Renal cortex interstitium (tissue), 11 donors: ENCODE results near the gene C9. TPM values are rescaled to one million over a fixed set of nuclear protein-coding genes. Genes with fewer than 3 reads are reported as not detected.
"Not testable (repeated sequence)": the region's sequence is repeated elsewhere in the genome, so short reads cannot be mapped to it uniquely, and the experiment has no call there.

Experiments used
- DNase-seq, 11 donors: peaks; one replicate each; pipeline ENCODE4 v3.0.0-alpha.2; 2013; ENCODE audit warnings: low read depth in 9 of 11, low spot score in 4 of 11; ENCODE audit errors: extremely low read depth in 1 of 11
- polyA plus RNA-seq, 3 donors: library from polyadenylated mRNA; unstranded; fragments of 120-200 nt; gene quantifications; one replicate each; pipeline ENCODE4 v1.2.1, GENCODE V29; 2013; ENCODE audit not compliant: insufficient read length in 3 of 3

The C9 gene
- polyA plus RNA-seq, 3 donors = 0.23 to 0.32 (median 0.27) TPM

GRCh38 chr5:39341896-39342295, 22.4 kb downstream of the C9 start:
- no peak for DNase-seq

DNA sequence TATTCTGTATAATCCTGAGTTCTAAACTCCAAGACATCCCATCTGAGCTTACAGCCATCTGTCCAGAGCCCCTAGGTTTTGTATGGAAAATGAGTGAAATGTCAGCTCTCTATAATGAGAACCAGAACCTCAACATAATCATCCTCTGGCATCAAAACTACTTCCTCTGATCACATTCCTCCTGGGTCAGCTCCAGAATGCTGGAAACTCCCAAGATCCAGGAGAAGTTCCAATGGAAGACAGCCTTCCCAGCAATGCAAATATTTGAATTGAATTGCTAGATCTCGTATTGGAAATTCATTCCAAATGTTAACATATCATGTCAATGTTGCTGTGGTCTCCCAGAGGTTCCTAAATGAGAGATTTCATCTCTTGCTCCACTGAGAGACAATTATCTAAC, 23.8 kb downstream of the C9 start:
- DNase-seq = no peak

DNA sequence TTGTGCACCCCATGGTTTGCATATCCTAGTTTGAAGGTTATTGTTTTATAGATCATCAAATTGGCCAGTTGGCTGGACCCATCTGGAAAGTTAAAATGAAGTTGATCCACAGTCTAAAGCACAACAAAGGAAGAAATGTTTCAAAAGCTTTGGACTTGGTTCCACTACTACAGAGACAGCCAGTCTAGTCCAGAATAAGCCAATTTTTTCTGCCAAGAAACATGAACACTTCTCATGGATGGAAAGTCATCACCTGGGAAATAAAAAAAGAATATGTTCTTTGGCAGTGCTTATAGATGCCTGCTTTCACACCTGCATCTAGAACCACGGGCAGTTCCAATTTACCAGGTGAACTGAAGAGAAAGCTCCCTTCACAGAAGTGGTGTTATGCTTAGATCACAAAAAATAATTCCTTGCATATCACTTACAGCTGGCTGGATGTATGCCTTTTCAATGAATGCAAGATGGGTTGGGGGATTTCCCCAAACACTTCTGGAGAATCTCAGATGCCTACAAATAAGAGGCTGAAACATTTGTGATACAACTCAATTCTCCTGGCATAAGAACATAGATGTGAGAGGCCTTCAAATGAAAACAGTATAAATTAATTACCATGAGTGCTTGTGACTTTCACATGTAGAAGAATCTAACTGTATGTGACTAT, 26.9 kb downstream of the C9 start:
- no peak for DNase-seq

DNA sequence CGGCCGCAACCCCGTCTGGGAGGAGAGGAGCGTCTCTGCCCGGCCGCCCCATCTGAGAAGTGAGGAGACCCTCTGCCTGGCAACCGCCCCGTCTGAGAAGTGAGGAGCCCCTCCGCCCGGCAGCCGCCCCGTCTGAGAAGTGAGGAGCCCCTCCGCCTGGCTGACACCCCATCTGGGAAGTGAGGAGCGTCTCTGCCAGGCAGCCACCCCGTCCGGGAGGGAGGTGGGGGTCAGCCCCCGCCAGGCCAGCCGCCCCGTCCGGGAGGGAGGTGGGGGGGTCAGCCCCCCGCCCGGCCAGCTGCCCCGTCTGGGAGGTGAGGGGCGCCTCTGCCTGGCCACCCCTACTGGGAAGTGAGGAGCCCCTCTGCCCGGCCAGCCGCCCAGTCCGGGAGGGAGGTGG, 30.0 kb downstream of the C9 start:
- not testable (repeated sequence) for DNase-seq

- DNase-seq = no peak
Observed at GRCh38 chr5:39333104-39333503, 31.2 kb downstream of the C9 start.

GRCh38 chr5:39331861-39332381, 32.4 kb downstream of the C9 start:
- DNase-seq = no peak

DNA sequence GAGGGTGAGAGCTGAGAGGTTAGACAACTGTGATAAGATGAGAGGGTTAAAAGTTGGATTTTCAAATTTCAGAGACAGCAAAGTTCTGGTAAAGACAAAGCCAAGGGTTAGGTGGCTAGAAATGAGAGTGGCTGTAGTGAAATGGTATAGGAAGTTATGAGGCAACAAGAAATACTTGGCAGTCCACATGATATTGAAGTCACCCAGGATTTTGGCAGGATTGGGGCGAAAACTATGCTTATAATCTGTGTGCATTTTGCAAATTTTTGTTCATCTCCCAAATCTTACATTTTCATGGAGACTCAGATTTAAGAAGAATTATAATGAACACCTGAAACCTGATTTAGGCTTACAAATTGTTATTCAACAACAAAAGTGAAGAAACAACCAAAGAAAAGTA, 35.6 kb downstream of the C9 start:
- no peak for DNase-seq

DNA sequence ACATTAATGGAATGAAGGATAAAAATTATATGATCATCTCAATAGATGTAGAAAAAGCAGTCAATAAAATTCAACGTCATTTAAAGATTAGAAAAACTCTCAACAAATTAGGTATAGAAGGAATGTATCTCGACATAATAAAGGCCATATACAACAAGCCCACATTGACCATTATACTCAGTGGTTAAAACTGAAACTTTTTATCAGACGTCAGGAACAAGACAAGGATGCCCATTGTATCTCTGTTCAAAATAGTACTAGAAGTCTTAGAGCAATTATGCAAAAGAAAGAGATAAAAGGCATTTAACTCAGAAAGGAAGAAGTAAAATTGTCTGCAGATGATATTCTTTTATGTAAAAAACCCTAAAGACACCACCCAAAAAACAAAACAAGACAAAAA, 40.8 kb downstream of the C9 start:
- DNase-seq = no peak

- DNase-seq = no peak
Observed at GRCh38 chr5:39319395-39319794, 44.9 kb downstream of the C9 start.

DNA sequence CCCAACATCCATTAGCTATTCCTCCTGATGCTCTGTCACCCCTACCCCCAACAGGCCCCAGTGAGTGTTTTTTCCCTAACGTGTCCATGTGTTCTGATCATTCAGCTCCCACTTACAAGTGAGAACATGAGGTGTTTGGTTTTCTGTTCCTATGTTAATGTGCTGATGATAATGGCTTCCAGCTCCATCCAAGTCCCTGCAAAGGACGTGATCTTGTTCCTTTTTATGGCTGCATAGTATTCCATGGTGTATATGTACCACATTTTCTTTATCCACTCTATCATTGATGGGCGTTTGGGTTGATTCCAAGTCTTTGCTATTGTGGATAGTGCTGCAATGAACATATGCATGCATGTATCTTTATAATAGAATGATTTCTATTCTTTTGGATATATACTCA, 47.8 kb downstream of the C9 start:
- DNase-seq = not testable (repeated sequence)

DNA sequence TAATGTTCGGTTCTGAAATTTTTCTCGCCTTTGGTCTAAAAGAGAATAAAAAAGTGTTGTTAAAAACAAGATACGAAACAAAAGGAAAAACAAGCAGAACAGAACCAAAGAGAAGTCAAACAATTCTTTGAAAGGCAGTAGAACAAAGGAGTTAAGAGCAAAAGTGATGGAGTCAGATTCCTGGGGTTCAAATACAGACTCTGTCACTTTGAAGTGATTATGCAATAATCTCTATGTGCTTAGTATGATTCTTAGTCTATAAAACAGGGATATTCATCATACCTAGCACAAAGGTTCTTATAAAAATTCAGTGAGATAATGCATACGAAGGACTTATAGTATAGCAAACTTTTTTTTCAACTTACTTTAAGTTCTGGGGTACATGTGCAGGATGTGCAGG, 48.3 kb downstream of the C9 start:
- no peak for DNase-seq

DNA sequence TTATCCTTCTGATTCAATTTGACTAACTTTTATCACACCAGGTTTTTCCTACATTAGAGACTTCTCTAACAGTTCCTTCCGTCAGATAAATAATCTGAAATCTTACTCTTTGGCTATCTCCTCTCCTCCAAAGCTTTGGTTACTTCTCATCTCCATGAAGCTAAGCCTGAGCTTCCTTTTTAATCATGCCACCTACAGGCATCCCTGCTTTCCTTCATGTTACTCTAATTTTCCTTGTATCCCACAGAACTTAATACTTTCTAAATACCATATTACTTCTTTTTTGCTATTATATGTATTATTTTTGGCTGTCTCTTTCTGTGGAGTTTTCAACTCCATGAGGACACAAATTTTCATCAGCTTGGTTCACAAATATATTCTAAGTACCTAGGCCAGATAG, 49.7 kb downstream of the C9 start:
- DNase-seq = no peak

DNA sequence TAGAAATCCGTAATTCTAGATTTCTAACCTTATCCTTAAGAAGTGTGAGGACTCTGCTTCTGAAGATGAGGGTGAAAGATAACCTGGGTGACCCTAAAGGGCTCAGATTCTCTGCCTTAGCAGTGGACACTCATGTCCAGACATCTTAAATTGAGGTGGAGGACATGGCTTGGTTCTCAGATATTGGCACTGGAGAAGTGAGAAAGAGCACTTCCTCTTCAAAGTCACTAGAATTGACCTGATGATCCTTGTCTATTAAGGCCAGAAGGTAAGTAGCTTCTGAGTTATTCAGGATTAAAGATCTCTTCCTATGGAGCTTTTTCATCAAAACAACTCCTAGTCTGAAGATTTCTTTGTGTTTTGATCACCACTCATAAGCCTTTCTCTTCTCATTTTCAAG, 54.8 kb downstream of the C9 start:
- no peak for DNase-seq

DNA sequence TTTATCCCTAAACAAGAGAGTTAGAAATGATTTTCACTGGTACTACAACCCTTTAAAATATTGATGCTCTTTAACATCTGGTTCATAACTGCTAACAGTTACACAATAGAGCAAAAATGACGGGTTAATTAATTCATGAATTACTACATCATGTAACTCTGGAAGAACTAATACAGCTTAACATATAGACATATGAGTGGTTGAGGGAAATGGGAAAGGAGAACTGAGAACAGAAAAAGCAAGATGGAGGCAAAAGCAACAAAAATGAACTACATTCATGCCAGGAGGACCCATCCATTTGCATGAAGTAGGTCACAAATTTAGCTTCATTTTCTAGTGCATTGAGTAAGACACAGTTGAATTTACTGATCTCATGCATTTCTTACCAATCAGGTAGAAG, 61.8 kb downstream of the C9 start:
- DNase-seq = no peak

- no peak for DNase-seq
Observed at GRCh38 chr5:39301406-39301805, 62.9 kb downstream of the C9 start.

DNA sequence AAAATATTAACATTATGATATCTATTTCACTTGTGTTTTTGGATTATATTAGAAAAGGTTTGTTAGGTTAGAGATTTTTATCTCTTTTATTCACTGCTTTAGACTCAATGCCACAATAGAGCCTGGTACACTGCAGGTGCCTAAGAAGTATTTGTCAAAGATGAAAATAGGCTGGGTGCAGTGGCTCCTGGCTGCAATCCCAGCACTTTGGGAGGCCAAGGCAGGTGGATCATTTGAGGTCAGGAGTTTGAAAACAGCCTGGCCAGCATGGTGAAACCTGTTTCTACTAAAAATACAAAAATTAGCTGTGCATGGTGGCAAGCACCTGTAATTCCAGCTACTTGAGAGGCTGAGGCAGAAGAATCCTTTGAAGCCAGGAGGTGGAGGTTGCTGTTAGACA, 64.3 kb downstream of the C9 start:
- DNase-seq = no peak

- no peak for DNase-seq
Observed at GRCh38 chr5:39294736-39295135, 69.6 kb downstream of the C9 start.

- no peak for DNase-seq
Observed at GRCh38 chr5:39284552-39284951, 79.7 kb downstream of the C9 start.

DNA sequence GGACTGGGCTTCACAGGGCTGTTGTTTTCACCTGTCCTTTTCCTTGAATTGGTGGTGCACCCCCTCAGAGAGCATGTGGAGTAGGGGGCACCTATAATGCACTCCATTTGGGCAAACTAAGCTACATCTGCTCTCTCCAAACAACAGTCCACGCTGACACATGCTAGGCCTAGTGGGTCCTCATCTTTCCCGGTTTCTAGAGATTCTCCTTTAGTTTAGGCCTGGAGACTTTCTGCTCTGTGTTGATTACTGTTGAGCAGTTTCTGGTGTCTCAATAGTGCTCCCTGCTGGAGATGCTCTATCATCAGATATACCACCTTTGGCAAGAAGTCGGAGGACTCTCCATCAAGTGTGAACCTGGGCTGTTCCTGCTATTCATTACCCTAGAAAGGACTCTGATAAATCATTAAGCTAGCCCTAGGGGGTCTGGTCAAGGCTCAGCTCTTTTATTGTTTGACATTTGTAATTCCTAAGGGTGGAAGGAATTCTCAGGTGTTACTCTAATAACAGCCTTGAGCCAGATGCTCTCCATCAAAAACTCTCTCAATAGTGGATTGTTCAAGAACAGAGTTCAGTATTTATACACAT, 81.0 kb downstream of the C9 start:
- peak; percentile 35 to 82 (median 50) for DNase-seq

DNA sequence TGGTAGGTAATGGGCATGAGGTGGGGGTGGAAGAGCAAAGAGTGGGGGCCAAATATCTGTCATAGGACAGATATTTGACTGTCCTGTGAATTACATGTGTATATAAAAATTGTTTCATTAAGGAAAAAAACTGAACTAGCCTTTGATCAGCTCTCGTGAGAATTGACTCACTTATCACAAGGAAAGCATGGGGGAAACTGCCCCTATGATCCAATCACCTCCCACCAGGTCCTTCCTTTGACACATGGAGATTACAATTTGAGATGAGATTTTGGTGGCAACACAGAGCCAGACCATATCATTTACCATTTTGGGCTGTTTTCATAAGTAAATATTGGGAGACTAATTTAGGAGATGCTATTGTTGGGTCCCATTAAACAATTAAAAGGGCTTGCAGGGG, 81.7 kb downstream of the C9 start:
- no peak for DNase-seq

DNA sequence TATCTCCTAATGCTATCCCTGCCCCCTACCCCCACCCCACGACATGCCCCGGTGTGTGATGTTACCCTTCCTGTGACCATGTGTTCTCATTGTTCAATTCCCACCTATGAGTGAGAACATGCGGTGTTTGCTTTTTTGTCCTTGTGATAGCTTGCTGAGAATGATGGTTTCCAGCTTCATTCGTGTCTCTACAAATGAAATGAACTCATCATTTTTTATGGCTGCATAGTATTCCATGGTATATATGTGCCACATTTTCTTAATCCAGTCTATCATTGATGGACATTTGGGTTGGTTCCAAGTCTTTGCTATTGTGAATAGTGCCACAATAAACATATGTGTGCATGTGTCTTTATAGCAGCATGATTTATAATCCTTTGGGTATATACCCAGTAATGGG, 88.4 kb downstream of the C9 start:
- DNase-seq = not testable (repeated sequence)
